Activated T-cell treated with anti-CD3 and anti-CD28 coated beads, Interleukin-2, amount 50 U/mL, for 72 hours (primary cell): ENCODE results near the gene SYK. TPM values are rescaled to one million over a fixed set of nuclear protein-coding genes. Genes with fewer than 3 reads are reported as not detected.

Source experiments
- ATAC-seq, 2 donors: fragments of 150-1000 bp; cut with Tn5 transposase; replicated peaks in 1 of 2; 2 replicates each; pipeline ENCODE4 v1.10.0; 2021; ENCODE audit warnings: moderate library complexity in 2 of 2, mild to moderate bottlenecking in 1 of 2
- DNase-seq, 2 donors: peaks; one replicate each; pipeline ENCODE4 v3.0.0; 2021 to 2022; ENCODE audit warnings: mixed read lengths in 1 of 2
- H3K27ac Mint-ChIP-seq: one replicate; pipeline ENCODE4 v1.8.0; 2022; ENCODE audit warnings: mild to moderate bottlenecking, moderate library complexity, mixed read lengths
- H3K27me3 Mint-ChIP-seq: one replicate; pipeline ENCODE4 v1.8.0; 2022; ENCODE audit warnings: low read depth, mixed read lengths
- H3K36me3 Mint-ChIP-seq, 2 donors: one replicate each; pipeline ENCODE4 v1.8.0; 2022; ENCODE audit warnings: mixed read lengths in 2 of 2, mild to moderate bottlenecking in 1 of 2; ENCODE audit not compliant: insufficient read depth in 2 of 2
- H3K4me1 Mint-ChIP-seq: one replicate; pipeline ENCODE4 v1.8.0; 2022; ENCODE audit warnings: low read depth, mixed read lengths
- H3K4me3 Mint-ChIP-seq, 2 donors: one replicate each; pipeline ENCODE4 v1.8.0; 2022; ENCODE audit warnings: mild to moderate bottlenecking in 2 of 2, mixed read lengths in 2 of 2, moderate library complexity in 2 of 2
- H3K9me3 Mint-ChIP-seq, 2 donors: one replicate each; pipeline ENCODE4 v1.8.0; 2022; ENCODE audit warnings: mixed read lengths in 2 of 2
- total RNA-seq, 2 donors: library from RNA; stranded (reverse); gene quantifications; one replicate each; pipeline ENCODE4 v1.2.3, GENCODE V29; 2022

The SYK gene
- total RNA-seq, 2 donors from 2014 or later = 0.19 to 0.44 TPM

DNA sequence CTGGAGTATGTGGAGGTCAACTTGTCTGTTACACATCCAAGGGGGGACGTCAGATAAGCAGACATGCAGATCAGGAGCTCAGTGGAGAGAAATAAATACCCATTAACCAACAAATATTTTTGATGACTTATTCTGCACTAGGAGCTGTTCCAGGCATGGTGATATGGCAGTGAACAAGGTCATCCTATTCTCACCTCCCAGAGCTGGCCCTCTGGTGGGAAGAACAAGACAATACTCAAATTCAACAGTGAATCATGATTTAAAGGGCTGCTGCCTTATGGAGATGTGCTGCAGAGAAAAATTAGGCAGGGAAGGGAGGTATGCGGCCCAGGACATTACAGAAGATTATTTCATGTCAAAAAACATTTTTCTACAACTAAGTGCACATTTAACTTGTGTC lies 36.5 kb downstream of the SYK start:
- no peak for DNase-seq
- Mint-ChIP-seq H3K36me3 (no peaks in the 10 kb centered on the region), H3K9me3 (no peaks in the 10 kb centered on the region), H3K27ac (no peak overlapping the region), H3K4me3 (no peak overlapping the region), H3K27me3 (peaks cover 6% of the 10 kb centered on the region), H3K4me1 (no peaks in the 10 kb centered on the region)
- ATAC-seq = no peak

DNA sequence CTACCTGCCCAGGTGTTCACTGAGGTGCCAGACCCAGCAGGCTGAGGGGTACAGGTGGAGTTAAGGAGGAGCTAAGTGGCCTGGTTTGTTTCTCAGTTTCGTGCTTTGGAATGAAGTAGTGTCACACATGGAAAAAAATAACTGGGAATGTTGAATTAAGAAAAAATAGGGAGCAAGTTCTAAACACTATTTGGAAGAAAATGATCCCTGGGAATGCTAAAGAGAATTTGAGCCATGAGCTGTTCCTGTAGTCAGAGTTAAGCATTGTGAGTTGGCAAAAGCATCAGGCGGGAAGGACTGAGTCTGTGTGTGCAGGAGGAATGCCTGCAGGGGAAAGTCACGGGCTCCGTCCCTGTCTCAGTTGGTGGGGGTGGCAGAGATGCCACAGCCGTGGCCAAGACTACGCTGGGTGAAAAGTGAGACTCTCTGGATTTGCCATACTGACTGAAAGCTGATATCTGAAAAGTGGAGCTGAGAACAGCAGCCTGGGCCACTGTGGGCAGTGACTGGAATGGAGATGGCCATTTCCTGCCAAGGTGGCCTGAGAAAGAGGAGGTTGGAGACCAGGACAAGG lies 37.0 kb downstream of the SYK start:
- Mint-ChIP-seq H3K4me3 (no peak overlapping the region), H3K4me1 (no peaks in the 10 kb centered on the region), H3K36me3 (no peaks in the 10 kb centered on the region), H3K27me3 (peaks cover 6% of the 10 kb centered on the region), H3K9me3 (no peaks in the 10 kb centered on the region), H3K27ac (no peak overlapping the region)
- DNase-seq = no peak
- no peak for ATAC-seq

DNA sequence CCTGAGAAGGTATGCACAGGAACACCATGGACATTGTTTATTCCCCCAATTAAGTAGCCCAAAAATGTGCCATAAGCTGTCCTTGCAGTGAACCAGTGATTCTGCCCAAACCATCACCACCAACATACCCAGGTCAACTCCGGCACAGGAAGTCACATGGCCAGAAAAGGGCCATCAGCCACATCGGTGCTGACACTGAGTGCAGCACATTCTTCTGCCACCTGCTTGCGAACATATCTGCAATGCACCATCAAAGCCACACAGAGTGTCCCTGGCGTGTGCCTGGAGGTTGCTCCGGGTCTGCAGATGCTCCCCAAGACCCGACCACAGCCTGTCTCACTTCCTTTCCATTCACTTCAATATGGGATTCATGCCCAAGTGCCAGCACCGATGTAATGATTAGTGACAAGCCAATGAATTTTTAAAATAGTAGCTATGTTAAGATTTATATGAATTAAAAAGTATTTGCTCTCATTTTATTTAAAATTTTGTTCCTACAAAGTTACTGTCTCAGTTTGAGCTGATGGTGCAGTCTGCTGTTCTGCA lies 37.6 kb downstream of the SYK start:
- H3K4me1 Mint-ChIP-seq = no peaks in the 10 kb centered on the region
- H3K9me3 Mint-ChIP-seq = no peaks in the 10 kb centered on the region
- H3K27me3 Mint-ChIP-seq = peaks cover 6% of the 10 kb centered on the region
- DNase-seq (no peak), ATAC-seq (no peak)
- H3K36me3 Mint-ChIP-seq = no peaks in the 10 kb centered on the region
- H3K27ac Mint-ChIP-seq = no peak overlapping the region
- H3K4me3 Mint-ChIP-seq = no peak overlapping the region

DNA sequence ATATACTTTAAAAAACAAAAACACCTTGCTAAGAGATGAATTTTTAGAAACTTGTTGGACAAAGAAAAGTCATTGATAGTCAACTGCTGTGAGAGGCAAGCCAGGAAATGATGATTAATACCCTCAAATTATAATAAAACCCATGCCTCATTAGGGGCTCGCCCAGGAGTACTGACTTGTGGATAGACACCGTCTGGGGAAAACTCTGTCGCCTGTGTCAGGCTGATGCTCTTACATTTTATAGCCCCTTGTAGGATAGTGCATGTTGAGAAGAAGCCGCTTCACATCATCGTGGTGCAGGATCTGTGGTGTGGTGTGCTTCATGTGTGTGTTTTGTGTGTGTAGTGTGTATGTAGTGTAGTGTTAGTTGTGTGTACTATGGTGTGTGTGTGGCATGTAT lies 39.1 kb downstream of the SYK start:
- Mint-ChIP-seq H3K36me3 (no peaks in the 10 kb centered on the region), H3K27ac (no peak overlapping the region), H3K4me3 (no peak overlapping the region), H3K4me1 (no peaks in the 10 kb centered on the region), H3K9me3 (no peaks in the 10 kb centered on the region), H3K27me3 (peaks cover 6% of the 10 kb centered on the region)
- ATAC-seq (no peak), DNase-seq (no peak)

DNA sequence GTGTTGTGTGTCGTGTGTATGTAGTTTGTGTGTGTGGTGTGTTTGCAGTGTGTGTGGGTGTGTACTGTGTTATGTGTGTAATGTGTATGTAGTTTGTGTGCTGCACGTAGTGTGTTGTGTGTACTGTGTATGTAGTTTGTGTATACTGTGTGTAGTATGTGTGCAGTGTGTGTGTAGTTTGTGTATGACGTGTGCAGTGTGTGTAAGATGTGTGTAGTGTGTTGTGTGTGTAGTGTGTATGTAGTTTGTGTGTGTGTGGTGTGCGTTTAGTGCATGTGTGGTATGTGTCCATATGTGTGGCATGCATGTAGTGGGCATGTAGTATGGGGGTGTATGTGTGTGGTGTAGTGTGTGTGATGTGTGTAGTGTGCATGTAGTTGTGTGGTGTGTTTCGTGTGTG lies 39.6 kb downstream of the SYK start:
- no peaks in the 10 kb centered on the region for H3K36me3 Mint-ChIP-seq
- no peak for ATAC-seq
- H3K27ac Mint-ChIP-seq = no peak overlapping the region
- no peak overlapping the region for H3K4me3 Mint-ChIP-seq
- H3K4me1 Mint-ChIP-seq = no peaks in the 10 kb centered on the region
- H3K9me3 Mint-ChIP-seq = no peaks in the 10 kb centered on the region
- DNase-seq = no peak
- peaks cover 6% of the 10 kb centered on the region for H3K27me3 Mint-ChIP-seq

DNA sequence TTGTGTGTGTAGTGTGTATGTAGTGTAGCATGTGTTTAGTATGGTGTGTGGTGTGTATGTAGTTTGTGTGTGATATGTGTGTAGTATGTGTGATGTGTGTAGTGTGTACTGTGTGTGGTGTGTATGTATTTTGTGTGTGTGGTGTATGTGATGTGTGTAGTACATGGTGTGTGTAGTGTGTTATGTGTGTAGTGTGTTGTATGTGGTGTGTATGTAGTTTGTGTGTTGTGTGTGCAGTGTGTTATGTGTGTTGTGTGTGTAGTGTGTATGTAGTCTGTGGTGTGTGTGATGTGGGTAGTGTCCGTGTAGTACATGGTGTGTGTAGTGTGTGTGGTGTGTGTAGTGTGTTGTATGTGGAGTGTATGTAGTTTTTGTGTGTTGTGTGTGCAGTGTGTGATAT lies 40.0 kb downstream of the SYK start:
- ATAC-seq = no peak
- H3K36me3 Mint-ChIP-seq = no peaks in the 10 kb centered on the region
- H3K4me1 Mint-ChIP-seq = no peaks in the 10 kb centered on the region

DNA sequence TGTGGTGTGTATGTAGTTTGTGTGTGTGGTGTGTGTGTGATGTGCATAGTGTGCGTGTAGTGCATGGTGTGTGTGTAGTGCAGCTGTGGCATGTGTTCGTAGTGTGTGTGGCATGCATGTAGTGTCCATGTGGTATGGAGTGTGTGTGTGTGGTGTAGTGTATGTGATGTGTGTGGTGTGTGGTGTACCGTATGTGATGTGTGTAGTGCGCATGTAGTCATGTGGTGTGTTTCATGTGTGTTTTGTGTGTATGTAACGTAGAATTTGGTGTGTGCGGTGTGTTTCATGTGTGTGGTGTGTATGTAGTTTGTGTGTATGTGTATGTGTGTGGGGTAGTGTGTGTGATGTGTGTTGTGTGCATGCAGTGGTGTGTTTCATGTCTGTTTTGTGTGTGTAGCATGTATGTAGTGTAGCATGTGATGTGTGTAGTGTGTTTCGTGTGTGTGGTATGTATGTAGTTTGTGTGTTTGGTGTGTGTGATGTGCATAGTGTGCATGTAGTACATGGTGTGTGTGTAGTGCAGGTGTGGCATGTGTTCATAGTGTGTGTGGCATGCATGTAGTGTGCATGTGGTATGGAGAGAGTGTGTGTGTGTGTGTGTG lies 40.7 kb downstream of the SYK start:
- no peaks in the 10 kb centered on the region for H3K9me3 Mint-ChIP-seq
- peaks cover 6% of the 10 kb centered on the region for H3K27me3 Mint-ChIP-seq
- ATAC-seq = no peak
- no peak overlapping the region for H3K27ac Mint-ChIP-seq
- H3K4me1 Mint-ChIP-seq = no peaks in the 10 kb centered on the region
- no peak for DNase-seq
- H3K4me3 Mint-ChIP-seq = no peak overlapping the region
- H3K36me3 Mint-ChIP-seq = no peaks in the 10 kb centered on the region

More for the DNA sequence above, 40.0 kb downstream of the SYK start:
- Mint-ChIP-seq H3K27ac (no peak overlapping the region), H3K9me3 (no peaks in the 10 kb centered on the region), H3K4me3 (no peak overlapping the region), H3K27me3 (peaks cover 6% of the 10 kb centered on the region)
- DNase-seq = no peak

DNA sequence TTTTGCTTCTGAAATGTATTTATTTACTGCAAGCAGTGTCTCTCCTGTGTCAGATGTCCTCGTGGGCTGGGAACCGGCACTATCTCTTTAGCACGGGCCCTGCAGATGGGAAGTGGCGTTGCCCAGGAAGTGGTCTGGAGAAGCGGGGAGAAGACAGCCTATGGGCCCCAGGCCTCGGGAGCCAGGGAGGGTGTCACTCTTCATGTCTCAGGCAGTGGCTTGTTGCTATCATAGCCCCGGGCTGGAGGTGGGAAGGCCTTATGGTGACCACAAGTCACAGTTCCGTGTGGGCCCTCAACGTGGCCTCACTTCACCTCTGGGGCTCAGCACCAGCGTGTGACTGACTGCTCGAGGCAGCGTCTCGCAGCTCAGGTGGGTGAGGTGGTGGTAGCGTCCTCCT lies 41.4 kb downstream of the SYK start:
- H3K9me3 Mint-ChIP-seq = no peaks in the 10 kb centered on the region
- no peaks in the 10 kb centered on the region for H3K36me3 Mint-ChIP-seq
- no peak overlapping the region for H3K27ac Mint-ChIP-seq
- H3K4me3 Mint-ChIP-seq = no peak overlapping the region
- DNase-seq (no peak), ATAC-seq (no peak)
- peaks cover 6% of the 10 kb centered on the region for H3K27me3 Mint-ChIP-seq
- no peaks in the 10 kb centered on the region for H3K4me1 Mint-ChIP-seq

DNA sequence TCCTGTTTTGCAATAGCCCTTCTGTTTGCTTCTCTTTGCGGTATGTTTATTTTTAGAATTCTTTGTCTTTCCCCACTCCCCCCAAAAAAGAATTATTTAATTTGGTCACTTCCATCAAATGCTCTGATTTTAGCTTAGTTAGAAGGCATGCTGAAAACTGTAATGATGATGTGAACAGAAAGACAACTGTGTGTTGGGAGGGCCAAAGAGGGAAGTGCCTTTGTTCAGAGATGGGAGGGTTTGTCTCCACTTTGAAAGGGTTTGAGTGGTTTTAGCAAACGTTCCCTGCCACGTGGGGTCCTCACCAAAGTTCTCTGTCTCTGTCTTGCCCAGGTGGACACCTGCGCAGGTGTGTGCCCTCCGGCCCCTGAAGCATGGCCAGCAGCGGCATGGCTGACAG lies 41.9 kb downstream of the SYK start:
- H3K36me3 Mint-ChIP-seq = no peaks in the 10 kb centered on the region
- no peaks in the 10 kb centered on the region for H3K4me1 Mint-ChIP-seq
- H3K27ac Mint-ChIP-seq = no peak overlapping the region
- ATAC-seq (no peak), DNase-seq (no peak)
- no peaks in the 10 kb centered on the region for H3K9me3 Mint-ChIP-seq
- no peak overlapping the region for H3K4me3 Mint-ChIP-seq
- peaks cover 6% of the 10 kb centered on the region for H3K27me3 Mint-ChIP-seq

DNA sequence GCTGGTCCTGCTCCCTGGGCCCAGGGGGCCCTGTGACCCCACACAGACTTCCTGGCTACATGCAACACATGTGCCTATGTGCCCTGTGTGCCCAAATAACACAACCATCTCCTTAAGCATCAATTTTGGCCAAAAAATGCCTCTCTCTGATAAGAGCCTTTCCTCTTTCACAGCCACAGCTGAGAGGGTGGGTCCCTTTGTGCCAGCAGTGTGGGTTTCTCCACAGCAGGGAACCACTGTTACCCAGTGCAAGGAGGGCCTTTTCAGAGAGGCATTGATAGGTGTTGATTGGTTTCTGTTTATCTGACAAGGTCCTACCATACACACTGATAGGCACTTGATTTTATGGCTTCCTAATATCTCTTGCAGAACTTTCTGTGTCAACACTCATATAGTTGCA lies 42.7 kb downstream of the SYK start:
- no peaks in the 10 kb centered on the region for H3K4me1 Mint-ChIP-seq
- no peaks in the 10 kb centered on the region for H3K36me3 Mint-ChIP-seq
- no peak overlapping the region for H3K4me3 Mint-ChIP-seq
- no peak for DNase-seq
- H3K27me3 Mint-ChIP-seq = peaks cover 6% of the 10 kb centered on the region
- no peaks in the 10 kb centered on the region for H3K9me3 Mint-ChIP-seq
- ATAC-seq = no peak
- H3K27ac Mint-ChIP-seq = no peak overlapping the region

DNA sequence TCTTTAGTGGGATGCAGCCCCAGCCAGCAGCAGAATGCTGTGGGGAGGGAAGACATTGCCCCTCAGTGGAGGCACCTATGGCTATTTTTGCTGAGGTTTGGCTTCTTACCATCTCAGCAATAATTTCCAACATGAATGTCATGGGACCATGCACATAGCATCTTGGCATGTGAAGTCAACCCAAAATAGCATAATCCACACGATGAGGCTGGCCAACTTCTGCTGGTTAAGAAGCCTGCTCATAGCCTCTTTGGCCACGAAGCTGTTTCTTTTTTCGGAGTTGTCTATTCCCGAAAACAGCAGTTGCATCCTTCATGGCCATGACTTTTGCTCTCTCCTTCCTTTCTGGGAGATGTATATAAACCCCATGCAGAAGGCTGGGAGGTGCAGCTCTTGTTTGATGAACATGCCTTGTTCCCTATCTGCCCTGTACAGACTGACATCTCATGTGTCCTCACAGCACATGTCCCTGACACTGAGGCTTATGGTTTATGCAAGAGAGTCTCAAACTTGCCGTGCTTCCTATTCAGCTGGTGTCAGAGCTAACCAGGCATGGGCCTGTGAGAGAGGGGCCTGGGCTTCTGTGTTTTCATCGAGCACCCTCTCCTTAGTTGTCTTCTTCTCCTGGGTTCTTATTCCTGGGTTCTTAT lies 45.3 kb downstream of the SYK start:
- ATAC-seq (no peak), DNase-seq (no peak)
- H3K9me3 Mint-ChIP-seq = no peaks in the 10 kb centered on the region
- no peaks in the 10 kb centered on the region for H3K27me3 Mint-ChIP-seq
- no peak overlapping the region for H3K4me3 Mint-ChIP-seq
- H3K27ac Mint-ChIP-seq = no peak overlapping the region
- H3K36me3 Mint-ChIP-seq = no peaks in the 10 kb centered on the region
- no peaks in the 10 kb centered on the region for H3K4me1 Mint-ChIP-seq

DNA sequence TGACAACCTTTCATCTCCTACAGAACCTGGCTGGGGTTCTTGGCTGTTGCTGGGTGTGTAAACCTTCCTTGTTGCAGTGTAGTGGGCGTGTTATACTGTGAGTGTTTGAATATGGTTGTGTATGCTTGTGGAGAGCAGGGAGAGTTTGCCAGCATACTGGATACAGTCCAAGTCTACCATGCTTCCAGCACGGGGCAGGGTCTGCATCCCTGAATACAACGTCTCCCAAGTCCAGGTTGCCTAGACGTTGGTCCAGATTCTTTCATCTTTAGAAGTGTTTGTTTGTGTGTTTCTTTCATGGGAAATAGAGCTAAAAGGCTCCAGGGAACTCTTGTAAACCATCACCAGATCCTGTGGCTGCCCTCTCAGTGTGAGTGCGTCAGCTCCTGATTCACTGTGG lies 46.4 kb downstream of the SYK start:
- H3K36me3 Mint-ChIP-seq = no peaks in the 10 kb centered on the region
- H3K4me3 Mint-ChIP-seq = no peak overlapping the region
- no peak for DNase-seq
- no peak overlapping the region for H3K27ac Mint-ChIP-seq
- no peaks in the 10 kb centered on the region for H3K4me1 Mint-ChIP-seq
- H3K27me3 Mint-ChIP-seq = no peaks in the 10 kb centered on the region
- no peaks in the 10 kb centered on the region for H3K9me3 Mint-ChIP-seq
- ATAC-seq = no peak

DNA sequence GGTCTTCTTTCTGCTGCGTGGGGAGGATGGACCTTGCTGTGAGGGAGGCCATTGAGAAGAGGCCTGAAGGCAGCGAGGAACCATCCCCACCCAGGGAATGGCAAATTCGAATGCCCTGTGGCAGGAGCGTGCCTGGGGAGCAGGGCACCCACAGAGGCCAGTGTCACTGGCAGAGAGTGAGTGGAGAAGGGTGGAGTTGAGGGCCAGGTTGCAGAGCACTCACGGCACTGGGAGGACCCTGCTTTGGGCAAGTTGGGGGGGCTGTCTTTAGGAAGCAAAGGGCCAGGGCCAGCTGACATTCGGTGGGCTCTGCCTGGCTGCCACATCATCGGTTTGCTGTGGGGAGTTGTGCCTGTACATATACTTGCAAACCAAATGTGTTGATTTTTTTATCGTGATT lies 47.2 kb downstream of the SYK start:
- no peaks in the 10 kb centered on the region for H3K36me3 Mint-ChIP-seq
- DNase-seq (no peak), ATAC-seq (no peak)
- H3K9me3 Mint-ChIP-seq = no peaks in the 10 kb centered on the region
- no peak overlapping the region for H3K27ac Mint-ChIP-seq
- H3K4me3 Mint-ChIP-seq = no peak overlapping the region
- no peaks in the 10 kb centered on the region for H3K4me1 Mint-ChIP-seq
- no peaks in the 10 kb centered on the region for H3K27me3 Mint-ChIP-seq

DNA sequence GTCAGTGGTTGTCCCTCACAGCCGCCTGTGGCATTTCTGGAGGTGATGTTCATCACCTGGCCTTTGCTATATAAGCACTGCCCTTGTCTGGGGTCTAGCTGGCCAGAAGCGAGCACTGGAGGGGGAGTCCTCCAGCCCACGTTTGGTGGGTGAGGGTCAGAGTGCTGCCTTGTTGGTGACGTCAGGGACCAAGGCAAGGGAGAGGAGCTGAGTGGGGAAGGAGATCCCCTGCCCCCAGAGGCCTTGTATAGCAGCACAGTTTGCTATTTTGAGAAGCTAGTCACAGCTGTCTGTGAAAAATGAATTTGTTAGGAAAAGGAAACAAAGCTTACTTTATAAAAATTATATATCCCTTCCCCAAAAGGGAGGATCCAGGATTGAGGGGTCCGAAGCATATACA lies 49.8 kb downstream of the SYK start:
- H3K36me3 Mint-ChIP-seq = no peaks in the 10 kb centered on the region
- H3K27ac Mint-ChIP-seq = no peak overlapping the region
- no peaks in the 10 kb centered on the region for H3K4me1 Mint-ChIP-seq
- H3K27me3 Mint-ChIP-seq = no peaks in the 10 kb centered on the region
- DNase-seq (no peak), ATAC-seq (no peak)
- no peak overlapping the region for H3K4me3 Mint-ChIP-seq
- no peaks in the 10 kb centered on the region for H3K9me3 Mint-ChIP-seq
